Measurements from ENCODE around the gene ATE1. TPM values are rescaled to one million over a fixed set of nuclear protein-coding genes. Genes with fewer than 3 reads are reported as not detected.

ATE1 gene
- total and polyA plus RNA-seq, 10 of the 15 experiments (the other 5 are each of a cell fraction or from before 2014, with no cell fraction given): 4.3 to 22.7 (median 15.9) TPM

GRCh38 chr10:121947343-121948330, 19.8 kb upstream of the ATE1 start:
- H3K36me3 ChIP-seq (ENCODE audit: control insufficient read depth in 2 of 2, insufficient read depth in 2 of 2, low read length in 1 of 2): no peaks in the 10 kb centered on the region
- H4K20me1 ChIP-seq (ENCODE audit: control insufficient read depth, insufficient read depth): no peaks in the 10 kb centered on the region
- FAIRE-seq: no peak
- in situ Hi-C loops (cut with MboI): no loop called here
- H2AFZ ChIP-seq (ENCODE audit: control insufficient read depth, low read depth, low read length): no peak overlapping the region
- H3K4me1 ChIP-seq (ENCODE audit: control insufficient read depth, insufficient read depth, low read length): no peaks in the 10 kb centered on the region
- ChIA-PET SMC1A (ENCODE audit: uncharacterized antibody, unreplicated experiment) (interaction anchor here (1.6 kb wide), 1 partner anchor 10 kb away, joined by 7 read pairs; no protein-coding TSS in a partner anchor), POLR2A (interaction anchor here (0.6 kb wide), 1 partner anchor 389 kb away, joined by 3 read pairs; no protein-coding TSS in a partner anchor), CTCF (no interaction called here), RAD21 (ENCODE audit: unreplicated experiment) (interaction anchor here (0.5 to 1.3 kb wide), 2 partner anchors 124 to 999 kb away, joined by 3 read pairs; no protein-coding TSS in a partner anchor)
- no peak overlapping the region for H3K9ac ChIP-seq (ENCODE audit: control insufficient read depth, insufficient read depth, low read length)
- no peaks in the 10 kb centered on the region for H3K27me3 ChIP-seq (replicated peaks in 1 of 2; ENCODE audit: control insufficient read depth in 2 of 2, insufficient read depth in 2 of 2, low read length in 1 of 2)
- no peak overlapping the region for H3K4me2 ChIP-seq (ENCODE audit: control insufficient read depth, insufficient read depth)
- ATAC-seq: no peak
- H3K4me3 ChIP-seq: no peak overlapping the region
- WGBS (ENCODE audit: insufficient coverage, insufficient replicate concordance, low lambda C conversion rate, missing lambda C conversion rate): 87% methylated on average over 7 of the region's 7 CpGs
- TF ChIP-seq BHLHE40 (IDR thresholded peaks at IDR 0.05; ENCODE audit: borderline replicate concordance in 1 of 2, low read depth in 2 of 2, low read length in 1 of 2) (no peak), SREBF2 (IDR thresholded peaks at IDR 0.05; ENCODE audit: low read length) (no peak), BMI1 (IDR thresholded peaks at IDR 0.05; ENCODE audit: borderline replicate concordance) (no peak), SMC3 (IDR thresholded peaks at IDR 0.05; ENCODE audit: borderline replicate concordance, low read length) (no peak), HDAC6 (IDR thresholded peaks at IDR 0.05; ENCODE audit: unreplicated experiment) (no peak), MYC (IDR thresholded peaks at IDR 0.05; ENCODE audit: insufficient read depth, insufficient read length, insufficient replicate concordance, low read length, severe bottlenecking) (no peak), TARDBP (IDR thresholded peaks at IDR 0.05; ENCODE audit: borderline replicate concordance) (no peak), MTA2 (IDR thresholded peaks at IDR 0.05; ENCODE audit: low read depth) (no peak), TCF7 (IDR thresholded peaks at IDR 0.05; ENCODE audit: borderline replicate concordance) (no peak), CBX3 (IDR thresholded peaks at IDR 0.05; ENCODE audit: borderline replicate concordance, low read depth) (no peak), EGR1 (IDR thresholded peaks at IDR 0.05; ENCODE audit: borderline replicate concordance in 1 of 2, low read depth in 2 of 2, low read length in 2 of 2) (no peak)
- TF ChIP-seq, protein P1, sequence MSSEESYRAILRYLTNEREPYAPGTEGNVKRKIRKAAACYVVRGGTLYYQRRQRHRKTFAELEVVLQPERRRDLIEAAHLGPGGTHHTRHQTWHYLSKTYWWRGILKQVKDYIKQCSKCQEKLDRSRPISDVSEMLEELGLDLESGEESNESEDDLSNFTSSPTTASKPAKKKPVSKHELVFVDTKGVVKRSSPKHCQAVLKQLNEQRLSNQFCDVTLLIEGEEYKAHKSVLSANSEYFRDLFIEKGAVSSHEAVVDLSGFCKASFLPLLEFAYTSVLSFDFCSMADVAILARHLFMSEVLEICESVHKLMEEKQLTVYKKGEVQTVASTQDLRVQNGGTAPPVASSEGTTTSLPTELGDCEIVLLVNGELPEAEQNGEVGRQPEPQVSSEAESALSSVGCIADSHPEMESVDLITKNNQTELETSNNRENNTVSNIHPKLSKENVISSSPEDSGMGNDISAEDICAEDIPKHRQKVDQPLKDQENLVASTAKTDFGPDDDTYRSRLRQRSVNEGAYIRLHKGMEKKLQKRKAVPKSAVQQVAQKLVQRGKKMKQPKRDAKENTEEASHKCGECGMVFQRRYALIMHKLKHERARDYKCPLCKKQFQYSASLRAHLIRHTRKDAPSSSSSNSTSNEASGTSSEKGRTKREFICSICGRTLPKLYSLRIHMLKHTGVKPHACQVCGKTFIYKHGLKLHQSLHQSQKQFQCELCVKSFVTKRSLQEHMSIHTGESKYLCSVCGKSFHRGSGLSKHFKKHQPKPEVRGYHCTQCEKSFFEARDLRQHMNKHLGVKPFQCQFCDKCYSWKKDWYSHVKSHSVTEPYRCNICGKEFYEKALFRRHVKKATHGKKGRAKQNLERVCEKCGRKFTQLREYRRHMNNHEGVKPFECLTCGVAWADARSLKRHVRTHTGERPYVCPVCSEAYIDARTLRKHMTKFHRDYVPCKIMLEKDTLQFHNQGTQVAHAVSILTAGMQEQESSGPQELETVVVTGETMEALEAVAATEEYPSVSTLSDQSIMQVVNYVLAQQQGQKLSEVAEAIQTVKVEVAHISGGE (CRISPR knock-in tag; IDR thresholded peaks at IDR 0.05): no peak
- no peaks in the 10 kb centered on the region for H3K9me3 ChIP-seq (replicated peaks; ENCODE audit: control insufficient read depth, insufficient read depth, low read length)
- DNase-seq (ENCODE audit: low read depth, low spot score): no peak
- no peak overlapping the region for H3K27ac ChIP-seq (ENCODE audit: control insufficient read depth, insufficient read depth)
- intact Hi-C loops (cut with micrococcal nuclease; ENCODE audit: unreplicated experiment): no loop called here
- BruUV-seq (replicated peaks): no TSS peak
- H3K79me2 ChIP-seq (ENCODE audit: control insufficient read depth, insufficient read depth, low read length): no peaks in the 10 kb centered on the region

Data from GM12878 (cell line).